ENCODE data around the gene DLGAP1. TPM values are rescaled to one million over a fixed set of nuclear protein-coding genes. Genes with fewer than 3 reads are reported as not detected.

The DLGAP1 gene
- total and polyA plus RNA-seq, 10 donors, result 0.11 to 6.0 (median 2.1) TPM

DNA sequence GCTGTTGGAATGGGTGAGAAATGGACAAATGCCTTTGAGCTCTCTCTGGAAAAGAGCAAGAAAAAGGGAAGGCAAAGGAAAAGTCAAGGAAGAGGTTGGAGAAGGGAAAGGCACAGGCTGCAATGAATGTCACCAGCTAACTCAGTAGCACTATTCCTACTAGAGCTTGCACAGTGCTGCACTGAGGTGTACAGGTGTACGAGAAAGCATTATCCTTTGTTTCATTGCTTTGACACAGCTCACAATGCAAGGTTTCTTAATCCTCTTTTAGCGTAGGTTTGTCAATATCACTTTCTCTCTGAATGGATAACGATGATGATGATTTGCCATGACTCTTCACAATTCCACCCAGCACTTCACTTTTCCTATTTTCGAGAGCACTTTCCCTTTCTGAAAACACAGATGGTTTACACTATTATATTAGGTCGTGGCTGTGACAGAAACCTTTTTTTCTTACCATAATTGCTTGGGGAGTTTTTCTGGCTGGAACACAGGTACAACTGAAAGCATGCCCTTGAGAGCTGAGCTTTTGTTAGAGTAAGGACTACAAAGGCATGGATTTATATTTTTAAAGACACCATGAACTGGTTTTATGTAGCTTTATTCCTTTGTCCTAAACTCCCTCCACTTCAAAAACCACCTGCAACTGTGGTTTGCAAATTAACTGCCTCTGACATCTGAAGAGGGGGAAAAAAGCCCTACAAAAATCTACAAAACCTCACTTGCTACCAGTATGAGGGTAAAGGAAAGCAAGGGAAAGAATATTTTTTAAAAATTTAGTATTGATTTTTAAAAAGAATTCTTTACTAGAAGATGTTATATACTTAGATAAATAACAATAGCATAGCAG is 739.7 kb downstream of the DLGAP1 start:
- WGBS, 5 donors, result 39 to 51% (median 49%) methylated on average over 5 of the region's 5 CpGs
- no peak for DNase-seq

DNA sequence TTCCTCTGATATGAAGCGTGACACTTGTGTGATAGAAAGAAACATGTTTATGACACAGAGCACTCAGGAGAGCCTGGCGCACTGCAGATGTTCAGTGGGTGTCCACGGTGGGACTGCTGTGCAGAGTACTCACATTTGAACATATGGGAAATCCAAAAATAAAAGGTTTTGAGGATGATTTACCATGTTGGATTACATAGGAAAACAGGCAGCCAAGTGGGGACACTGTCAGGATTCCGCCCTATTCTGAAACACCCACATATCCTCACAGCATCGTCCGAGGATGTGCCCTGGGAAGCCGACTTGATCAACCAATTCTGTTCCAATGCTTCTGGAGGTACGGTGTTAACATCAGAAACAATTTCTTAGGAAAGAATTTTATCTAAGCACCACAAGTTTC is 741.4 kb downstream of the DLGAP1 start:
- no peak overlapping the region for H3K4me3 ChIP-seq
- H3K9me3 ChIP-seq, result no peaks in the 10 kb centered on the region
- no peaks in the 10 kb centered on the region for H3K27me3 ChIP-seq (replicated peaks in 1 of 7)
- WGBS, 5 donors, result 86 to 93% (median 89%) methylated on average over 8 of the region's 8 CpGs
- peaks cover 9 to 57% (median 27%) of the 10 kb centered on the region in 6 donors for H3K4me1 ChIP-seq
- intact Hi-C loops (cut with DNase I; ENCODE audit: low total_unique reads), result no loop called here
- no peaks in the 10 kb centered on the region for H3K36me3 ChIP-seq
- H3K27ac ChIP-seq, result no peak overlapping the region
- TF ChIP-seq, protein P1, sequence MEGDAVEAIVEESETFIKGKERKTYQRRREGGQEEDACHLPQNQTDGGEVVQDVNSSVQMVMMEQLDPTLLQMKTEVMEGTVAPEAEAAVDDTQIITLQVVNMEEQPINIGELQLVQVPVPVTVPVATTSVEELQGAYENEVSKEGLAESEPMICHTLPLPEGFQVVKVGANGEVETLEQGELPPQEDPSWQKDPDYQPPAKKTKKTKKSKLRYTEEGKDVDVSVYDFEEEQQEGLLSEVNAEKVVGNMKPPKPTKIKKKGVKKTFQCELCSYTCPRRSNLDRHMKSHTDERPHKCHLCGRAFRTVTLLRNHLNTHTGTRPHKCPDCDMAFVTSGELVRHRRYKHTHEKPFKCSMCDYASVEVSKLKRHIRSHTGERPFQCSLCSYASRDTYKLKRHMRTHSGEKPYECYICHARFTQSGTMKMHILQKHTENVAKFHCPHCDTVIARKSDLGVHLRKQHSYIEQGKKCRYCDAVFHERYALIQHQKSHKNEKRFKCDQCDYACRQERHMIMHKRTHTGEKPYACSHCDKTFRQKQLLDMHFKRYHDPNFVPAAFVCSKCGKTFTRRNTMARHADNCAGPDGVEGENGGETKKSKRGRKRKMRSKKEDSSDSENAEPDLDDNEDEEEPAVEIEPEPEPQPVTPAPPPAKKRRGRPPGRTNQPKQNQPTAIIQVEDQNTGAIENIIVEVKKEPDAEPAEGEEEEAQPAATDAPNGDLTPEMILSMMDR (IDR thresholded peaks at IDR 0.05 in 8 of 11, conservative IDR thresholded peaks at IDR 0.05 in 3 of 11), result no peak
- TF ChIP-seq POLR2A (IDR thresholded peaks at IDR 0.05) (no peak), POLR2AphosphoS5 (IDR thresholded peaks at IDR 0.05) (no peak)
- DNase-seq, result no peak

More for the DNA sequence above, 739.7 kb downstream of the DLGAP1 start:
- peaks cover 9 to 44% (median 21%) of the 10 kb centered on the region in 6 donors for H3K4me1 ChIP-seq
- H3K27me3 ChIP-seq (replicated peaks in 1 of 7), result no peaks in the 10 kb centered on the region
- intact Hi-C loops (cut with DNase I; ENCODE audit: low total_unique reads), result no loop called here
- H3K4me3 ChIP-seq, result no peak overlapping the region
- no peaks in the 10 kb centered on the region for H3K9me3 ChIP-seq
- H3K36me3 ChIP-seq, result no peaks in the 10 kb centered on the region
- H3K27ac ChIP-seq, result no peak overlapping the region
- TF ChIP-seq POLR2A (IDR thresholded peaks at IDR 0.05) (no peak), POLR2AphosphoS5 (IDR thresholded peaks at IDR 0.05) (no peak)
- TF ChIP-seq, protein P1 (IDR thresholded peaks at IDR 0.05 in 8 of 11, conservative IDR thresholded peaks at IDR 0.05 in 3 of 11), result no peak

DNA sequence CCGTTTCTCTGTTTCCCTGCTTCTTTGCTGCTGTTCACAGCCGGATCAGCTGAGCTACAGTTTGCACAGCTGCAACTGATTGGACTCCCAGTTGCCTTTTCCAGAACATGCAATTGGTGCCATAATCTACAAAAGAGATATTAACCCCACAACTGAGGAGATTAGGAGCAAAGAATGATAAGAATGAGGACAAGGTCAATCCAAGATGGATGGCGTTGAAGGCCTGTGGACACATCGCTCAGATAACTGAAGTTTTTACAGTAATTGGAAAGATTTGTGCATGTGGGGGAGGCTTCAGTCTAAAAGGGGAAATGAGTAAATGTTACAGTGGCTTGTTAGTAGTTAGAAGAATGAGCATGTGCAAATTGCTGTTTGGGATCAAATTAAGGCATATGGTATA is 741.9 kb downstream of the DLGAP1 start:
- no peak for DNase-seq
- H3K4me1 ChIP-seq, result peaks cover 9 to 57% (median 27%) of the 10 kb centered on the region in 6 donors
- H3K36me3 ChIP-seq, result no peaks in the 10 kb centered on the region
- no peak overlapping the region for H3K4me3 ChIP-seq
- peaks cover 0 to 4% (median 0%) of the 10 kb centered on the region in 7 donors for H3K27me3 ChIP-seq (replicated peaks in 1 of 7)
- TF ChIP-seq POLR2AphosphoS5 (IDR thresholded peaks at IDR 0.05), result no peak
- no peak for TF ChIP-seq POLR2A (IDR thresholded peaks at IDR 0.05)
- TF ChIP-seq, protein P1 (IDR thresholded peaks at IDR 0.05 in 8 of 11, conservative IDR thresholded peaks at IDR 0.05 in 3 of 11), result no peak
- H3K27ac ChIP-seq, result no peak overlapping the region
- WGBS, 5 donors, result 66 to 76% (median 72%) methylated on average over 4 of the region's 4 CpGs
- no peaks in the 10 kb centered on the region for H3K9me3 ChIP-seq
- intact Hi-C loops (cut with DNase I; ENCODE audit: low total_unique reads), result no loop called here

GRCh38 chr18:3712491-3712890 is 742.6 kb downstream of the DLGAP1 start:
- no peak for DNase-seq
- 78 to 94% (median 89%) methylated on average over 5 of the region's 5 CpGs for WGBS, 5 donors
- Histone ChIP-seq H3K9me3 (no peaks in the 10 kb centered on the region), H3K27ac (no peak overlapping the region), H3K4me1 (peaks cover 9 to 52% (median 27%) of the 10 kb centered on the region in 6 donors), H3K27me3 (replicated peaks in 1 of 7) (peaks cover 0 to 9% (median 0%) of the 10 kb centered on the region in 7 donors), H3K4me3 (no peak overlapping the region), H3K36me3 (no peaks in the 10 kb centered on the region)
- TF ChIP-seq, protein P1 (IDR thresholded peaks at IDR 0.05 in 8 of 11, conservative IDR thresholded peaks at IDR 0.05 in 3 of 11), result no peak
- TF ChIP-seq POLR2A (IDR thresholded peaks at IDR 0.05) (no peak), POLR2AphosphoS5 (IDR thresholded peaks at IDR 0.05) (no peak)
- intact Hi-C loops (cut with DNase I; ENCODE audit: low total_unique reads), result no loop called here

Data from spleen (tissue), 11 donors.